SU-DHL-6 (cell line): ENCODE data around the gene DDR2.

ENCODE experiments used
- H2AFZ ChIP-seq: fragments of 200-600 bp; sonication (generic); 2 replicates; pipeline ENCODE4 v1.6.1; 2014; ENCODE audit warnings: low read depth, mild to moderate bottlenecking, moderate library complexity, mixed read lengths, antibody characterized with exemption, low read length; ENCODE audit not compliant: severe bottlenecking
- H3F3A ChIP-seq: fragments of 200-600 bp; shearing (Covaris generic); 2 replicates; pipeline ENCODE4 v1.6.0; 2016; ENCODE audit warnings: antibody characterized with exemption, mild to moderate bottlenecking; ENCODE audit not compliant: insufficient read depth
- H3K27ac ChIP-seq: fragments of 200-600 bp; sonication (generic); 2 replicates; pipeline ENCODE4 v1.5.1; 2016; ENCODE audit warnings: low read depth, mild to moderate bottlenecking, low read length, moderate library complexity, mixed read lengths
- H3K27me3 ChIP-seq: fragments of 200-600 bp; sonication (generic), shearing (Covaris generic); 2 replicates; pipeline ENCODE4 v1.6.0; 2014; ENCODE audit warnings: mild to moderate bottlenecking, low read length
- H3K36me3 ChIP-seq: fragments of 200-600 bp; sonication (generic); 2 replicates; pipeline ENCODE4 v1.6.1; 2014; ENCODE audit warnings: mild to moderate bottlenecking, low read length, mixed read lengths
- H3K4me2 ChIP-seq: fragments of 300-600, 200-600 bp; shearing (Covaris generic), sonication (generic); 2 replicates; pipeline ENCODE4 v1.6.0; 2014; ENCODE audit warnings: low read length, low read depth, mild to moderate bottlenecking; ENCODE audit not compliant: poor library complexity, severe bottlenecking
- H3K4me3 ChIP-seq: fragments of 200-600 bp; sonication (generic); 2 replicates; pipeline ENCODE4 v1.5.1; 2014; ENCODE audit warnings: antibody characterized with exemption, low read length, mild to moderate bottlenecking, mixed read lengths; ENCODE audit not compliant: insufficient read depth, poor library complexity, severe bottlenecking
- H3K79me2 ChIP-seq: fragments of 200-600 bp; sonication (generic); 2 replicates; pipeline ENCODE4 v1.6.1; 2014; ENCODE audit warnings: mild to moderate bottlenecking, low read length, moderate library complexity; ENCODE audit not compliant: insufficient read depth
- H3K9ac ChIP-seq: fragments of 200-600 bp; sonication (generic); 2 replicates; pipeline ENCODE4 v1.7.0; 2014; ENCODE audit warnings: mild to moderate bottlenecking, low read length
- H3K9me2 ChIP-seq: fragments of 200-600 bp; sonication (generic); replicated peaks from 2 replicates; pipeline ENCODE4 v1.6.1; 2014; ENCODE audit warnings: low read length; ENCODE audit not compliant: insufficient read depth
- H3K9me3 ChIP-seq: fragments of 200-600 bp; sonication (generic); 2 replicates; pipeline ENCODE4 v1.6.1; 2014; ENCODE audit warnings: low read length, mixed read lengths; ENCODE audit not compliant: insufficient read depth
- H4K20me1 ChIP-seq: fragments of 200-600 bp; sonication (generic); 2 replicates; pipeline ENCODE4 v1.6.1; 2014; ENCODE audit warnings: low read depth, mild to moderate bottlenecking, antibody characterized with exemption, low read length, moderate library complexity, mixed read lengths
- EZH2phosphoT487 ChIP-seq: fragments of 200-600 bp; sonication (generic), shearing (Covaris generic); conservative IDR thresholded peaks from 2 replicates; pipeline ENCODE4 v1.6.1; 2018; ENCODE audit warnings: mild to moderate bottlenecking, antibody characterized with exemption, low read length, moderate library complexity, mixed read lengths
- TF ChIP-seq, protein P1 (sequence below): fragments of 200-600 bp; sonication (generic); IDR thresholded peaks from one replicate; pipeline ENCODE4 v1.5.1; 2017; ENCODE audit warnings: antibody characterized with exemption, mild to moderate bottlenecking, low read length, moderate library complexity; ENCODE audit not compliant: insufficient read depth, poor library complexity, severe bottlenecking

DDR2 gene

GRCh38 chr1:162829268-162829667 lies 197.0 kb downstream of the DDR2 start:
- no peak overlapping the region for H3K27ac ChIP-seq
- no peak for TF ChIP-seq EZH2phosphoT487
- TF ChIP-seq, protein P1, sequence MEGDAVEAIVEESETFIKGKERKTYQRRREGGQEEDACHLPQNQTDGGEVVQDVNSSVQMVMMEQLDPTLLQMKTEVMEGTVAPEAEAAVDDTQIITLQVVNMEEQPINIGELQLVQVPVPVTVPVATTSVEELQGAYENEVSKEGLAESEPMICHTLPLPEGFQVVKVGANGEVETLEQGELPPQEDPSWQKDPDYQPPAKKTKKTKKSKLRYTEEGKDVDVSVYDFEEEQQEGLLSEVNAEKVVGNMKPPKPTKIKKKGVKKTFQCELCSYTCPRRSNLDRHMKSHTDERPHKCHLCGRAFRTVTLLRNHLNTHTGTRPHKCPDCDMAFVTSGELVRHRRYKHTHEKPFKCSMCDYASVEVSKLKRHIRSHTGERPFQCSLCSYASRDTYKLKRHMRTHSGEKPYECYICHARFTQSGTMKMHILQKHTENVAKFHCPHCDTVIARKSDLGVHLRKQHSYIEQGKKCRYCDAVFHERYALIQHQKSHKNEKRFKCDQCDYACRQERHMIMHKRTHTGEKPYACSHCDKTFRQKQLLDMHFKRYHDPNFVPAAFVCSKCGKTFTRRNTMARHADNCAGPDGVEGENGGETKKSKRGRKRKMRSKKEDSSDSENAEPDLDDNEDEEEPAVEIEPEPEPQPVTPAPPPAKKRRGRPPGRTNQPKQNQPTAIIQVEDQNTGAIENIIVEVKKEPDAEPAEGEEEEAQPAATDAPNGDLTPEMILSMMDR: no peak
- H3K4me3 ChIP-seq: no peak overlapping the region
- no peaks in the 10 kb centered on the region for H3K79me2 ChIP-seq
- H3K36me3 ChIP-seq: no peaks in the 10 kb centered on the region
- no peak overlapping the region for H2AFZ ChIP-seq
- no peaks in the 10 kb centered on the region for H3F3A ChIP-seq
- H3K9me2 ChIP-seq: no peaks in the 10 kb centered on the region; the same call in 1 of the 2 replicates
- no peak overlapping the region for H3K4me2 ChIP-seq
- H3K9ac ChIP-seq: no peak overlapping the region
- H3K27me3 ChIP-seq: no peaks in the 10 kb centered on the region
- H3K9me3 ChIP-seq: no peaks in the 10 kb centered on the region
- H4K20me1 ChIP-seq: no peaks in the 10 kb centered on the region

GRCh38 chr1:162832470-162832869 lies 200.2 kb downstream of the DDR2 start:
- H3K9me2 ChIP-seq: no peaks in the 10 kb centered on the region; the same call in 1 of the 2 replicates
- no peaks in the 10 kb centered on the region for H3F3A ChIP-seq
- H4K20me1 ChIP-seq: no peaks in the 10 kb centered on the region
- no peaks in the 10 kb centered on the region for H3K36me3 ChIP-seq
- H3K4me3 ChIP-seq: no peak overlapping the region
- no peak overlapping the region for H3K4me2 ChIP-seq
- no peaks in the 10 kb centered on the region for H3K79me2 ChIP-seq
- H3K27me3 ChIP-seq: no peaks in the 10 kb centered on the region
- H2AFZ ChIP-seq: no peak overlapping the region
- no peak overlapping the region for H3K9ac ChIP-seq
- H3K27ac ChIP-seq: no peak overlapping the region
- TF ChIP-seq EZH2phosphoT487: no peak
- TF ChIP-seq, protein P1: no peak
- no peaks in the 10 kb centered on the region for H3K9me3 ChIP-seq

GRCh38 chr1:162835157-162835899 lies 203.1 kb downstream of the DDR2 start:
- no peaks in the 10 kb centered on the region for H3F3A ChIP-seq
- TF ChIP-seq, protein P1: no peak
- TF ChIP-seq EZH2phosphoT487: no peak
- no peak overlapping the region for H2AFZ ChIP-seq
- no peaks in the 10 kb centered on the region for H3K79me2 ChIP-seq
- H3K9me3 ChIP-seq: no peaks in the 10 kb centered on the region
- no peaks in the 10 kb centered on the region for H3K36me3 ChIP-seq
- no peaks in the 10 kb centered on the region; the same call in 1 of the 2 replicates for H3K9me2 ChIP-seq
- no peak overlapping the region for H3K4me3 ChIP-seq
- H4K20me1 ChIP-seq: no peaks in the 10 kb centered on the region
- no peak overlapping the region for H3K27ac ChIP-seq
- no peak overlapping the region for H3K4me2 ChIP-seq
- H3K27me3 ChIP-seq: no peaks in the 10 kb centered on the region
- no peak overlapping the region for H3K9ac ChIP-seq
